Stimulated activated CD4-positive, alpha-beta T cell treated with anti-CD3 and anti-CD28 coated beads, Interleukin-2, amount 100 ng/mL, for 4 hours (primary cell): ENCODE measurements around the gene TUT1.

ENCODE experiments used
- DNase-seq: peaks from one replicate; pipeline ENCODE4 v3.0.0-alpha.2; 2020; ENCODE audit warnings: low read depth

Gene TUT1

GRCh38 chr11:62542111-62542745, 49.1 kb downstream of the TUT1 start:
- no peak for DNase-seq

- DNase-seq: no peak
These were observed 50.3 kb downstream of the TUT1 start for GRCh38 chr11:62540804-62541701.

- DNase-seq: no peak
These were observed 51.9 kb downstream of the TUT1 start for GRCh38 chr11:62539238-62539925.

- no peak for DNase-seq
These were observed 52.7 kb downstream of the TUT1 start for GRCh38 chr11:62538470-62539237.

GRCh38 chr11:62536301-62536957, 54.9 kb downstream of the TUT1 start:
- no peak for DNase-seq

- DNase-seq: no peak
These were observed 55.5 kb downstream of the TUT1 start for GRCh38 chr11:62535802-62536201.

GRCh38 chr11:62534779-62535545, 56.4 kb downstream of the TUT1 start:
- DNase-seq: no peak

GRCh38 chr11:62532096-62532495, 59.2 kb downstream of the TUT1 start:
- DNase-seq: no peak
